GM12878 (cell line): ENCODE data around the gene CNOT11. TPM values are rescaled to one million over a fixed set of nuclear protein-coding genes. Genes with fewer than 3 reads are reported as not detected.

Source experiments
- ATAC-seq: fragments of 200-7000 bp; cut with Tn5 transposase; 3 replicates; pipeline ENCODE4 v1.9.1; 2020; ENCODE audit warnings: mild to moderate bottlenecking, moderate library complexity
- BruUV-seq: library from RNA; stranded (reverse); fragments of 400-500 nt; replicated peaks from 2 replicates; lab custom pipeline; 2021; lab: Mats Ljungman, UMichigan
- CTCF ChIA-PET: fragments of 300-600 bp; sonication (Branson Sonifier 250); formaldehyde crosslinking; extraction: SDS; loops from one replicate; lab custom pipeline; 2021; ENCODE audit warnings: inconsistent platforms; lab: Yijun Ruan, JAX
- POLR2A ChIA-PET: fragments of 350-600 bp; formaldehyde crosslinking; extraction: SDS; loops from one replicate; lab custom pipeline; 2021; ENCODE audit warnings: inconsistent platforms; lab: Charles Lee
- RAD21 ChIA-PET: fragments of 300-600 bp; sonication (Branson Sonifier 250); formaldehyde crosslinking; loops from one replicate; lab custom pipeline; 2023; ENCODE audit warnings: antibody characterized with exemption; ENCODE audit not compliant: unreplicated experiment; lab: Charles Lee
- SMC1A ChIA-PET: fragments of 300-600 bp; sonication (Branson Sonifier 250); formaldehyde crosslinking; loops from one replicate; lab custom pipeline; 2023; ENCODE audit not compliant: unreplicated experiment, uncharacterized antibody; lab: Charles Lee
- DNase-seq: peaks from one replicate; pipeline ENCODE4 v3.0.0-alpha.2; 2011; ENCODE audit warnings: low read depth, low spot score
- FAIRE-seq: peaks from 3 replicates; lab custom pipeline; 2011; peaks lifted over from hg19 to GRCh38; lab: Jason Lieb, UNC
- H2AFZ ChIP-seq: 2 replicates; pipeline ENCODE4 v1.6.0; 2011; ENCODE audit warnings: low read depth, low read length, control low read depth; ENCODE audit not compliant: control insufficient read depth
- H3K27ac ChIP-seq: 2 replicates; pipeline ENCODE4 v1.5.1; 2011; ENCODE audit warnings: control low read depth; ENCODE audit not compliant: control insufficient read depth, insufficient read depth
- H3K27me3 ChIP-seq, 2 experiments: replicated peaks in 1 of 2; 2 replicates each; pipeline versions ENCODE4 v1.6.0 to v1.6.1; 2011; ENCODE audit warnings: low read length in 1 of 2; ENCODE audit not compliant: control insufficient read depth in 2 of 2, insufficient read depth in 2 of 2
- H3K36me3 ChIP-seq, 2 experiments: 2 replicates each; pipeline ENCODE4 v1.5.1; 2011; ENCODE audit warnings: low read length in 1 of 2; ENCODE audit not compliant: control insufficient read depth in 2 of 2, insufficient read depth in 2 of 2
- H3K4me1 ChIP-seq: 2 replicates; pipeline ENCODE4 v1.6.1; 2011; ENCODE audit warnings: mild to moderate bottlenecking, low read length, moderate library complexity, mixed read lengths; ENCODE audit not compliant: control insufficient read depth, insufficient read depth
- H3K4me2 ChIP-seq: 2 replicates; pipeline ENCODE4 v1.6.0; 2011; ENCODE audit warnings: control low read depth; ENCODE audit not compliant: control insufficient read depth, insufficient read depth
- H3K4me3 ChIP-seq: fragments of 200-600 bp; sonication (generic); 2 replicates; pipeline ENCODE4 v1.5.1; 2016
- H3K79me2 ChIP-seq: 2 replicates; pipeline ENCODE4 v1.6.0; 2011; ENCODE audit warnings: low read length; ENCODE audit not compliant: control insufficient read depth, insufficient read depth
- H3K9ac ChIP-seq: 2 replicates; pipeline ENCODE4 v1.8.0; 2011; ENCODE audit warnings: low read length, control low read depth, mixed read lengths; ENCODE audit not compliant: control insufficient read depth, insufficient read depth
- H3K9me3 ChIP-seq: replicated peaks from 3 replicates; pipeline ENCODE4 v1.5.1; 2011; ENCODE audit warnings: mild to moderate bottlenecking, low read length; ENCODE audit not compliant: control insufficient read depth, insufficient read depth
- H4K20me1 ChIP-seq: 2 replicates; pipeline ENCODE4 v1.6.0; 2011; ENCODE audit not compliant: control insufficient read depth, insufficient read depth
- ETV6 ChIP-seq, 2 experiments: fragments of 450-650 bp in 1 of 2; IDR thresholded peaks in 1 of 2; conservative IDR thresholded peaks in 1 of 2; 2 replicates each; pipeline ENCODE4 v1.6.1; 2014; ENCODE audit warnings: antibody characterized with exemption in 1 of 2, borderline replicate concordance in 1 of 2, low read depth in 1 of 2, mild to moderate bottlenecking in 1 of 2, moderate library complexity in 1 of 2
- GABPA ChIP-seq: IDR thresholded peaks from 2 replicates; pipeline ENCODE4 v1.6.1; 2014; ENCODE audit warnings: antibody characterized with exemption, low read depth, mild to moderate bottlenecking, inconsistent platforms
- GATAD2B ChIP-seq: fragments of 450-650 bp; conservative IDR thresholded peaks from 2 replicates; pipeline ENCODE4 v1.6.1; 2017; ENCODE audit warnings: low read depth, mild to moderate bottlenecking, moderate library complexity
- JUNB ChIP-seq: IDR thresholded peaks from 2 replicates; pipeline ENCODE4 v1.6.1; 2016; ENCODE audit warnings: antibody characterized with exemption, mild to moderate bottlenecking
- LARP7 ChIP-seq: fragments of 450-650 bp; IDR thresholded peaks from 2 replicates; pipeline ENCODE4 v1.6.1; 2017; ENCODE audit warnings: mild to moderate bottlenecking
- SP1 ChIP-seq: IDR thresholded peaks from one replicate; pipeline ENCODE4 v1.6.1; 2011; ENCODE audit warnings: low read depth, low read length
- ZSCAN29 ChIP-seq: fragments of 450-650 bp; IDR thresholded peaks from 2 replicates; pipeline ENCODE4 v1.6.1; 2017; ENCODE audit warnings: mild to moderate bottlenecking, moderate library complexity
- WGBS: methylation state at CpG from one replicate; pipeline ENCODE4 v1.1.6; 2016; ENCODE audit warnings: low lambda C conversion rate; ENCODE audit not compliant: insufficient replicate concordance, insufficient coverage; ENCODE audit errors: missing lambda C conversion rate; 5-methylcytosine and 5-hydroxymethylcytosine counted together
- in situ Hi-C: fragments of 300-500 bp; cut with MboI; formaldehyde crosslinking; loops from 9 replicates; pipeline ENCODE4 v1.14.3; 2018; ENCODE audit warnings: mixed read lengths
- intact Hi-C: fragments of 100-400 bp; cut with micrococcal nuclease; formaldehyde crosslinking; loops from one replicate; pipeline ENCODE4 v1.14.2; 2022; ENCODE audit not compliant: unreplicated experiment
- polyA plus RNA-seq, 11 experiments: library from polyadenylated mRNA; depleted of rRNA in 4 of 11; unstranded in 6 of 11; stranded (reverse) in 5 of 11; fragments of >200 nt; fragmentation: Nextera tagmentation in 4 of 11; fragmentation: Illumina TruSeq in 1 of 11; extraction: Ambion mirVana in 4 of 11; extraction: Trizol in 1 of 11; gene quantifications; 1 replicate in 1 of 11; 2 replicates in 10 of 11; pipeline versions ENCODE4 v1.2.1 to v1.2.3, GENCODE V29; 2011 to 2016; ENCODE audit warnings: inconsistent platforms in 2 of 11, missing spikeins in 2 of 11, low read depth in 1 of 11
- total RNA-seq, 4 experiments: library from RNA; depleted of rRNA in 3 of 4; stranded (reverse); fragments of >200 nt in 3 of 4; fragmentation: Illumina TruSeq in 1 of 4; extraction: Trizol in 1 of 4; gene quantifications; 2 replicates each; pipeline versions ENCODE4 v1.2.1 to v1.2.3, GENCODE V29; 2013 to 2021
- TF ChIP-seq, protein P1 (sequence below): IDR thresholded peaks from 2 replicates; pipeline ENCODE4 v1.6.1; 2012; ENCODE audit warnings: mild to moderate bottlenecking, low read depth, low read length
- TF ChIP-seq, protein P2 (sequence below): fragments of 450-650 bp; IDR thresholded peaks from 2 replicates; pipeline ENCODE4 v1.6.1; 2017; ENCODE audit warnings: mild to moderate bottlenecking

The CNOT11 gene
- total and polyA plus RNA-seq, 10 of the 15 experiments (the other 5 are each of a cell fraction or from before 2014, with no cell fraction given), result 10.8 to 111 (median 50.5) TPM

DNA sequence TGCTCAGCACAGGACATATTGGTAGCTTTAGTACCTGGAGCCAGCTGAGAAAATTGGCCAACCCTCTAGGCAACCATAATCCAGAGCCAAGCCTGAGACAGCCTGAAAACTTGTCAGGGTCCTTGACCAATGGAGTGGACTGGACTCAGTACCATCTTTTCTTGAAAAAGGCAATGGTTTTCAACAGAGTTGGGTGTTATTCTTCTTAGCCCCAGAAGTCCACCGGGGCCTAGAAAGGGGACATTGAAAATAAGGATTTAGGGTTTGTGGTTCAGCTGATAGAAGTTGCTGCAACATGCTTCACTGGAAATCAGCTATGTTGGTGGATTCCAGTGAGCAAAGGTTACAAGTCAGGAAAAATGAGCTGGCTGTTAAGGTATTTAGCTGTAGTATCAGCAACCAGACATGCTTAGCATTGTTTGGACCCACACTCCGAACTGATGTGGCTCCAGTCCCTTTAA lies 22.1 kb upstream of the CNOT11 start (continued):
- TF ChIP-seq ETV6 (conservative IDR thresholded peaks at IDR 0.05 in 1 of 2, IDR thresholded peaks at IDR 0.05 in 1 of 2; ENCODE audit: borderline replicate concordance in 1 of 2, low read depth in 1 of 2), result no peak
- TF ChIP-seq, protein P1, sequence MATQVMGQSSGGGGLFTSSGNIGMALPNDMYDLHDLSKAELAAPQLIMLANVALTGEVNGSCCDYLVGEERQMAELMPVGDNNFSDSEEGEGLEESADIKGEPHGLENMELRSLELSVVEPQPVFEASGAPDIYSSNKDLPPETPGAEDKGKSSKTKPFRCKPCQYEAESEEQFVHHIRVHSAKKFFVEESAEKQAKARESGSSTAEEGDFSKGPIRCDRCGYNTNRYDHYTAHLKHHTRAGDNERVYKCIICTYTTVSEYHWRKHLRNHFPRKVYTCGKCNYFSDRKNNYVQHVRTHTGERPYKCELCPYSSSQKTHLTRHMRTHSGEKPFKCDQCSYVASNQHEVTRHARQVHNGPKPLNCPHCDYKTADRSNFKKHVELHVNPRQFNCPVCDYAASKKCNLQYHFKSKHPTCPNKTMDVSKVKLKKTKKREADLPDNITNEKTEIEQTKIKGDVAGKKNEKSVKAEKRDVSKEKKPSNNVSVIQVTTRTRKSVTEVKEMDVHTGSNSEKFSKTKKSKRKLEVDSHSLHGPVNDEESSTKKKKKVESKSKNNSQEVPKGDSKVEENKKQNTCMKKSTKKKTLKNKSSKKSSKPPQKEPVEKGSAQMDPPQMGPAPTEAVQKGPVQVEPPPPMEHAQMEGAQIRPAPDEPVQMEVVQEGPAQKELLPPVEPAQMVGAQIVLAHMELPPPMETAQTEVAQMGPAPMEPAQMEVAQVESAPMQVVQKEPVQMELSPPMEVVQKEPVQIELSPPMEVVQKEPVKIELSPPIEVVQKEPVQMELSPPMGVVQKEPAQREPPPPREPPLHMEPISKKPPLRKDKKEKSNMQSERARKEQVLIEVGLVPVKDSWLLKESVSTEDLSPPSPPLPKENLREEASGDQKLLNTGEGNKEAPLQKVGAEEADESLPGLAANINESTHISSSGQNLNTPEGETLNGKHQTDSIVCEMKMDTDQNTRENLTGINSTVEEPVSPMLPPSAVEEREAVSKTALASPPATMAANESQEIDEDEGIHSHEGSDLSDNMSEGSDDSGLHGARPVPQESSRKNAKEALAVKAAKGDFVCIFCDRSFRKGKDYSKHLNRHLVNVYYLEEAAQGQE, result no peak

GRCh38 chr2:101231240-101231639 lies 21.4 kb upstream of the CNOT11 start:
- WGBS, result 32% methylated on average over 1 of the region's 1 CpG
- ChIA-PET CTCF (interaction anchor here (1.1 kb wide), 1 partner anchor 10 kb away, joined by 3 read pairs; no protein-coding TSS in a partner anchor), POLR2A (interaction anchor here (0.9 kb wide), 1 partner anchor 22 kb away, joined by 3 read pairs; no protein-coding TSS in a partner anchor), SMC1A (no interaction called here), RAD21 (no interaction called here)
- H3K27me3 ChIP-seq, result no peaks in the 10 kb centered on the region
- no peak overlapping the region for H3K4me3 ChIP-seq
- FAIRE-seq (no peak), ATAC-seq (no peak), DNase-seq (no peak)
- H3K36me3 ChIP-seq, result no peaks in the 10 kb centered on the region
- BruUV-seq, result no TSS peak
- no peak for TF ChIP-seq SP1
- no peak for TF ChIP-seq GABPA
- no peak for TF ChIP-seq LARP7
- TF ChIP-seq GATAD2B, result no peak
- no peak for TF ChIP-seq JUNB
- TF ChIP-seq, protein P2, sequence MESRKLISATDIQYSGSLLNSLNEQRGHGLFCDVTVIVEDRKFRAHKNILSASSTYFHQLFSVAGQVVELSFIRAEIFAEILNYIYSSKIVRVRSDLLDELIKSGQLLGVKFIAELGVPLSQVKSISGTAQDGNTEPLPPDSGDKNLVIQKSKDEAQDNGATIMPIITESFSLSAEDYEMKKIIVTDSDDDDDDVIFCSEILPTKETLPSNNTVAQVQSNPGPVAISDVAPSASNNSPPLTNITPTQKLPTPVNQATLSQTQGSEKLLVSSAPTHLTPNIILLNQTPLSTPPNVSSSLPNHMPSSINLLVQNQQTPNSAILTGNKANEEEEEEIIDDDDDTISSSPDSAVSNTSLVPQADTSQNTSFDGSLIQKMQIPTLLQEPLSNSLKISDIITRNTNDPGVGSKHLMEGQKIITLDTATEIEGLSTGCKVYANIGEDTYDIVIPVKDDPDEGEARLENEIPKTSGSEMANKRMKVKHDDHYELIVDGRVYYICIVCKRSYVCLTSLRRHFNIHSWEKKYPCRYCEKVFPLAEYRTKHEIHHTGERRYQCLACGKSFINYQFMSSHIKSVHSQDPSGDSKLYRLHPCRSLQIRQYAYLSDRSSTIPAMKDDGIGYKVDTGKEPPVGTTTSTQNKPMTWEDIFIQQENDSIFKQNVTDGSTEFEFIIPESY, result no peak
- no peak for TF ChIP-seq ZSCAN29
- no peaks in the 10 kb centered on the region for H4K20me1 ChIP-seq
- no peak overlapping the region for H3K9ac ChIP-seq
- H3K4me2 ChIP-seq, result no peak overlapping the region
- no peak overlapping the region for H2AFZ ChIP-seq
- intact Hi-C loops (no loop called here), in situ Hi-C loops (no loop called here)
- no peak overlapping the region for H3K27ac ChIP-seq
- no peaks in the 10 kb centered on the region for H3K79me2 ChIP-seq
- peaks cover 2% of the 10 kb centered on the region; the same call in 1 of the 3 replicates for H3K9me3 ChIP-seq
- no peaks in the 10 kb centered on the region for H3K4me1 ChIP-seq
